Activated gamma-delta T cell treated with anti-CD3 and anti-CD28 coated beads, Interleukin-2, amount 50 U/mL, for 16 hours (primary cell): Measurements from ENCODE around the gene STK38L.

ENCODE experiments used
- DNase-seq: peaks from one replicate; pipeline ENCODE4 v3.0.0-alpha.2; 2020; ENCODE audit warnings: low read depth

Gene STK38L

GRCh38 chr12:27319409-27319808, 75.3 kb downstream of the STK38L start:
- no peak for DNase-seq

DNA sequence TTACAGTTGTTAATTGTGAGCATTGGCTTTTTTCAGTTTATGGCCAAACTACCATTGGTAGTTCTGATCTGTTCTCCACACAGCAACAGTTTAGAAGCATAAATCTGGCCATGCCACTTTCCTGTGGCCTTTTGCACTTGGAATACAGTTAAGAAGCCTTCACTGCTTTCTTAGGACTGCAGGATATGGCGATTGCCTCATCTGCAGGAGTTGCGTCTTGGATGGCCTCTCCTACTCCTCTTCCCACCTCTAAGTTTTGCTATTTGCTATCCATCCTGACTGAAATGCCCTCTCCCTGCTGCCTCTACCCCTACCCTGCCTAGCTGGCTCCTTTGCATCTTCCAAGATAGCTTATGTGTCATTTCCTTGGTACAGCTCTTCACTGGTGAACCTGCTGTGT, 75.8 kb downstream of the STK38L start:
- no peak for DNase-seq

GRCh38 chr12:27324530-27324929, 80.4 kb downstream of the STK38L start:
- no peak for DNase-seq

DNA sequence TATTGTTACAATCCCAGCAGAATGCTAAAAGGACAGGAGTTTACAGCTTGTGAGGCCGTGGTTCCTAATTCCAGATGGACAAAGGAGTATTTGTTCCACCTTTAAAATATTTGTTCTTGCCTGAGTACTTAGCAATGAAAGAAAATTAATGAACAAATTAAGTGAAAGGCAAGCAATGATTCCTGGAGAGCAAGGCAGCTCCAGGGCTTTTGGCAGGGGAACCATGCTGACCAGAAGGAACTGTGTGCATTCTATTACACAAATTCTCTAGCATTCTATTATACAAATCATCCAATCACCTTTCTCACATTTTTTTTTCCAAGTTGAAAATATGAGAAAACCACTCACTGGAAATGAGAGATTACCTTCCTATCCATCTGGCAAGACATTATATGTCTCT, 86.8 kb downstream of the STK38L start:
- DNase-seq, result no peak

GRCh38 chr12:27331291-27331926, 87.3 kb downstream of the STK38L start:
- DNase-seq, result no peak

GRCh38 chr12:27331927-27332324, 87.8 kb downstream of the STK38L start:
- DNase-seq, result no peak

- DNase-seq, result no peak
Measured at GRCh38 chr12:27332407-27332713, 88.3 kb downstream of the STK38L start.

DNA sequence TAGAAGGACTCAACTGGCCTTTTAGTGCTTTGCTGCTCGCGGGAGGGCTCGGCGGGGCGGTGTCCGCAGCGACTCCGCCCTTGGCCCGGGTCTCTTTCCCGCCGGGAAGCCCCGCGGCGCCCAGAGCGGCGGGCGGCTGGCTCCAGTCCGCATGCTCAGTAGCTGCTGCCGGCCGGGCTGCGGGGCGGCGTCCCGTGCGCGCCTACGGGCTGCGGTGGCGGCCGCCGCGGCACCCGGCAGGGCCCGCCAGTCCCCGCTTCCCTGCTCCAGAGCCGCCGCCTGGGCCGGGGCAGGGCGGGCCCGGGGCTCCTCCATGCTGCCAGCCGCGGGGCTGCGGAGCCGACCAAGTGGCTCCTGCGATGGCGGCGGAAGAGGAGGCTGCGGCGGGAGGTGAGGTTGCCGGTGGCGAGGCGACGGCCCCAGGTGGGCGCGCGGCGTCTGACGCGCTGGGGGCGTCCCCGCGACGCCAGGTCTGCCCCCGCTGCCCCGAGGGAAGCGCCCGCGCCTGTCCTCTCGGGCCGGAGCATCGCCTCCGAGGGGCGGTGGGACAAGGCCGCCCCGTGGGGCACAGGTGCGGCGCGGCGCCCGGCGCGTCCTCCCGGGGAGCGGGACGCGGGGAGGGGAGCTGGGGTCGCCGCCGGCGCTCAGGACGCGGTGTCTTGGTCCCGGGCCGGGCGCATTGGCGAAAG, 88.8 kb downstream of the STK38L start, which contains the start of gene BMAL2:
Gene BMAL2 (plus strand): TSS at position 123 of the 689 bp plus-strand sequence. CDS start 237 bp downstream, at position 360.
- DNase-seq, result no peak

DNA sequence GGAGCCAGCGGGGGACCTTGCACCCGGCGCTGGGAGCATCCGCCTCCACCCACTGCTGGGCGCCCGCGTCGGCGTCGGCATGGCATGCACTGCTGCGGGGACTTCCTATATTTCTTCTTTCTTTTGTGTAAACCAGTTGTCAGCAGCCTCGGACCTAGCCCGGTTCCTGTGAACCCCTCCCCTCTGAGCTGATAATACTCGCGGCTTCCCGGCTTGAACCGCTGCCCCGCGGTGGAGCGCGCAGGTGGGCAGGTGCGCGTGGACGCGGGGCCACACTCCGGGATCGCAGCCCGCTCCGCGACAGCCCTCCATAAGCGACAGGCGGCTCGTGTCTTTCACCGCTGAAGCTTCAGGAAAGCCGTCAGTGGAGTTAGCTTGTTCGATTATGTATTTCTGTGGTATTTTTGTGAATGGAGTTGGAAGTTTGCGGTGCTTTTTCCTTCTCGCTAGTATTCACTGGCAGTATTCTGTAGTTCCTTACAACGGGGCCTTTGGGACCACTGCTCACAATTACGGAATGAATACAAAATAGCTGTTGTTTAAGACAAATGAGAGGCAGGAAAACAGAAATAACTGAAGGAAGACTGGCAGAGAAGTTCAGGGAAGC, 89.4 kb downstream of the STK38L start:
- DNase-seq, result no peak

DNA sequence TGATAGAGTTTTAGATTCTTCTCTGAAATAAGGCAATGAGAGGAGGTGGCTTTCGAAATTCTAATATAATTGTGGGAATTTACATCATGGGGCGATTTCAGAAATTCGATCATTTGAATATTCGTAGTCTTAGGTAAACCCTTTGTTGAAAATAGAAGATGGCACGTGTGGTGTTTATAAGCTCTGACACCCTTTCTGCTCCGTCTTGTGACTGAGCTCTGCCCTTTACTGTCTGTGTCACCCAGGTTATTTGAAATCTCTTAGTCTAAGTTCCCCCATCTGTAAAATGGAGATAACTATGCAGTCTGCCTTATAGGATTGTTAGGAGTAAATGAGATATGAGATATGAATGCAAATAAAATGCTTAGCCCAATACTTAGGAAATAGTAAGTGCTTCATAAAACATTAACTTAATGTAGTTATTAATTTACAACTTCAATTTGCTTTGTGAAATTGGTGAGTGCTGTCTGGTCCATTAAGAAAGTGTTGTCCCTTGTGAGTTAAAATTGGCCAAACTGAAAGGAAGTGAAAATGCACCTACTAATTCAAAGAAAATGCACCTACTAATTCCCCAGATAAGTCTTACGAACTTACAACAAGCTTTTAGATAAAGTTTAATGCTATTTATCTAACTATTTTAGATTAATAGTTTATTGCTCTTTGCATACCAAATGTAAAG, 90.1 kb downstream of the STK38L start:
- DNase-seq, result no peak

GRCh38 chr12:27334721-27335082, 90.6 kb downstream of the STK38L start:
- no peak for DNase-seq

GRCh38 chr12:27335364-27336281, 91.5 kb downstream of the STK38L start:
- no peak for DNase-seq

- DNase-seq, result no peak
Measured at GRCh38 chr12:27336282-27336653, 92.2 kb downstream of the STK38L start.

GRCh38 chr12:27337376-27337775, 93.3 kb downstream of the STK38L start:
- DNase-seq, result no peak

DNA sequence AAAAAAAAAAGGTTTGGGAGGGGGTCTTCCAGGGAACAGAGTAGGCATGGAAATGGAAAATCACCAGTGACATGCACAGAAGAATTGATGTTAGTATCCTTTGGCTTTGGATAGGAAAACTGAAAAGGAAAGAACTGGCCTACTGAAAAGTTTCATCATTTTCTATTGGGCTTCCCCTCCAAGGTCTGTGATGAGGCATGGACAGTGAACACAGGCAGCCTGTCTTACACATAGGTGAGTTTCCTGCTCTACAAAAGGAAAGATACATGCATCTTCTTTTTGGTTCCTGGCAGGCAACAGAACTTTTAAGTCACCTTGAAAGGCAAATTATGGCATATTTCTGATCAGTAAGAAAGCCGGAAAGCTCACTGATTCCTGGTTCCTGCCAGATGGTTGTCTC, 94.4 kb downstream of the STK38L start:
- DNase-seq, result no peak

DNA sequence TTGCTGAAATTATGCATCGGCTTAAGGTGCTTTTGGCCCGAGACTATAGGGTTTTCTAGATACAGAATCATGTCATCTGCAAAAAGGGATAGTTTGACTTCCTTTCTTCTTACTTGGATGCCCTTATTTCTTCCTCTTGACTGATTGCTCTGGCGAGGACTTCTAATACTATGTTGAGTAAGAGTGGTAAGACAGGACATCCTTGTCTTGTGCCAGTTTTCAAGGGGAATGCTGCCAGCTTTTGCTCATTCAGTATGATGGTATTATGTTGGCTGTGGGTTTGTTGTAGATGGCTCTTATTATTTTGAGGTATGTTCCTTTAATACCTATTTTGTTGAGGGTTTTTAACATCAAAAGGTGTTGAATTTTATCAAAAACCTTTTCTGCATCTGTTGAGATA, 96.9 kb downstream of the STK38L start:
- DNase-seq, result no peak

- no peak for DNase-seq
Measured at GRCh38 chr12:27342536-27342935, 98.5 kb downstream of the STK38L start.

- DNase-seq, result no peak
Measured at GRCh38 chr12:27343255-27344000, 99.3 kb downstream of the STK38L start.

DNA sequence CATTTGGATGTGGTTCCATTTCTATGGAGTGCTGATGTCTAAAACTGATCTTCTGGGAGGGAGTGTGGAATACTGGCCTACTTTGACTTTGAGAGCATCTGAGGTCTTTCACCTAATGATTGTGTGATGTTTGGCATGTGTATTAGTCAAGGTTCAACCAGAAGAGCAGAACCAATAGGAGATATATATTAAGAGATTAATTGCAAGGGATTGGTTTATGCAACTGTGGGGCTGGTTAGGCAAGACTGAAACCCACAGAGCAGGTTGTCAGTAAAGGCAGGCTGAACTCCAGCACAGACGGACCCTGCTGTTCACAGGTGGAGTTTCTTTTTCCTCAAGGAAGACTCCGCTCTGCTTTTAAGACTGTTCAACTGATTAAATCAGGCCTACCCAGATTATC, 100.2 kb downstream of the STK38L start:
- no peak for DNase-seq

- no peak for DNase-seq
Measured at GRCh38 chr12:27344760-27345159, 100.7 kb downstream of the STK38L start.

- DNase-seq, result no peak
Measured at GRCh38 chr12:27345376-27345775, 101.3 kb downstream of the STK38L start.
